SK-N-MC (cell line): ENCODE results near the gene NOXA1.

Experiments used
- DNase-seq: peaks from one replicate; pipeline ENCODE4 v3.0.0-alpha.2; 2011; ENCODE audit warnings: low read depth, low spot score
- H3K27ac ChIP-seq: fragments of 200-600 bp; sonication (generic); 2 replicates; pipeline ENCODE4 v1.5.1; 2016; ENCODE audit warnings: mixed run types
- H3K36me3 ChIP-seq: fragments of 200-600 bp; sonication (generic); 2 replicates; pipeline ENCODE4 v1.6.1; 2017; ENCODE audit warnings: antibody characterized with exemption, low read length, mixed read lengths; ENCODE audit not compliant: insufficient read depth
- H3K4me3 ChIP-seq: fragments of 200-600 bp; sonication (generic); 2 replicates; pipeline ENCODE4 v1.5.1; 2016
- H3K9ac ChIP-seq: fragments of 200-600 bp; sonication (generic); 2 replicates; pipeline ENCODE4 v1.8.0; 2017; ENCODE audit warnings: mixed run types, mixed read lengths; ENCODE audit not compliant: insufficient read length
- H3K9me3 ChIP-seq: fragments of 200-600 bp; sonication (generic); 2 replicates; pipeline ENCODE4 v1.6.1; 2017; ENCODE audit warnings: low read depth, mild to moderate bottlenecking, antibody characterized with exemption, low read length, moderate library complexity, mixed read lengths
- EZH2 ChIP-seq: fragments of 200-600 bp; sonication (generic); IDR thresholded peaks from one replicate; pipeline ENCODE4 v1.6.1; 2017; ENCODE audit warnings: antibody characterized with exemption
- FOXP2 ChIP-seq: optimal IDR thresholded peaks from 2 replicates; pipeline ENCODE3; 2011; ENCODE audit warnings: mild to moderate bottlenecking, moderate library complexity; ENCODE audit not compliant: insufficient read depth; ENCODE audit errors: extremely low read length, control extremely low read depth
- POLR2AphosphoS5 ChIP-seq: IDR thresholded peaks from 2 replicates; pipeline ENCODE4 v1.6.1; 2012; ENCODE audit warnings: mild to moderate bottlenecking, low read depth, low read length, borderline replicate concordance

Gene NOXA1

GRCh38 chr9:137429974-137430722 lies 7.0 kb downstream of the NOXA1 start:
- Histone ChIP-seq H3K4me3 (no peak overlapping the region), H3K9ac (no peak overlapping the region), H3K27ac (no peak overlapping the region), H3K36me3 (no peaks in the 10 kb centered on the region), H3K9me3 (no peaks in the 10 kb centered on the region)
- no peak for TF ChIP-seq EZH2
- no peak for DNase-seq

DNA sequence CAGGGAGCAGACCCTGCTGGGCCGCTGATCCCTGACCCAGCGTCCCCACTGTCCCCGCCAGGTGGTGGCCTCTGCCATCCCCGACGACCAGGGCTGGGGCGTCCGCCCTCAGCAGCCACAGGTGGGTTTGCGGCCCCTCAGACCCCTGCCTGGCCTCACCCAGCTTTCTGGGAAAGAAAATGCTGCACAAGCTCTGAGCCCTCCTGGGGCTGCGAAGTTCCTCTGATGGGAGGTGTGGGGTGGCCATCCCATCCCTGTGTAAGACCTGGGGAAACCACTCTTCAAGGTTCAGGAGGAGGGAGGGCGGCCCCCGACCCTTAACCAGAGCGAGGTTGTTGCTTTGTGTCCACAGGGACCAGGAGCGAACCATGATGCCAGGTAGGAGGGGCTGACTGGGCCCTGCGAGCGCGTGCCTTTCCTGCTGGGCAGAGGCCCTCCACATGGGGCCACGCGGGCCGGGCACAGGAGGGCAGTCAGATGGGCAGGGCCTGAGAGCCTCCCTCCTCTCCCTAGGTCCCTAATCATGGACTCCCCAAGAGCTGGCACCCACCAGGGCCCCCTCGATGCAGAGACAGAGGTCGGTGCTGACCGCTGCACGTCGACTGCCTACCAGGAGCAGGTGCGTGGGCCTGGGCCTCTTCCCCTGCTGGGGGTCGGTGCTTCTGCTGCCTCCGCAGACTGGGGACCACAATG lies 7.7 kb downstream of the NOXA1 start:
- no peak overlapping the region for H3K4me3 ChIP-seq
- TF ChIP-seq FOXP2, result no peak
- TF ChIP-seq POLR2AphosphoS5, result no peak
- no peak for TF ChIP-seq EZH2

GRCh38 chr9:137431416-137431931 lies 8.3 kb downstream of the NOXA1 start:
- DNase-seq, result no peak
- TF ChIP-seq FOXP2, result no peak
- no peak for TF ChIP-seq EZH2
- TF ChIP-seq POLR2AphosphoS5, result no peak
- no peaks in the 10 kb centered on the region for H3K36me3 ChIP-seq
- H3K9me3 ChIP-seq, result no peaks in the 10 kb centered on the region
- H3K9ac ChIP-seq, result no peak overlapping the region
- no peak overlapping the region for H3K27ac ChIP-seq
- H3K4me3 ChIP-seq, result no peak overlapping the region

More for the DNA sequence above, 7.7 kb downstream of the NOXA1 start:
- Histone ChIP-seq H3K36me3 (no peaks in the 10 kb centered on the region), H3K9ac (no peak overlapping the region), H3K27ac (no peak overlapping the region), H3K9me3 (no peaks in the 10 kb centered on the region)
- DNase-seq, result no peak

GRCh38 chr9:137432687-137433348 lies 9.6 kb downstream of the NOXA1 start:
- Histone ChIP-seq H3K9me3 (no peaks in the 10 kb centered on the region), H3K9ac (no peak overlapping the region), H3K27ac (no peak overlapping the region), H3K36me3 (no peaks in the 10 kb centered on the region), H3K4me3 (no peak overlapping the region)
- DNase-seq, result no peak
- TF ChIP-seq POLR2AphosphoS5, result no peak
- TF ChIP-seq FOXP2, result no peak
- no peak for TF ChIP-seq EZH2

GRCh38 chr9:137433349-137433915 lies 10.2 kb downstream of the NOXA1 start:
- Histone ChIP-seq H3K9ac (no peak overlapping the region), H3K4me3 (no peak overlapping the region), H3K27ac (no peak overlapping the region), H3K9me3 (no peaks in the 10 kb centered on the region), H3K36me3 (no peaks in the 10 kb centered on the region)
- DNase-seq, result no peak
- TF ChIP-seq FOXP2, result no peak
- TF ChIP-seq POLR2AphosphoS5, result no peak
- no peak for TF ChIP-seq EZH2

- no peak for DNase-seq
Measured at GRCh38 chr9:137433916-137434431, 10.8 kb downstream of the NOXA1 start.

GRCh38 chr9:137434498-137435380 lies 11.5 kb downstream of the NOXA1 start:
- TF ChIP-seq EZH2 (no peak), POLR2AphosphoS5 (no peak), FOXP2 (no peak)
- Histone ChIP-seq H3K27ac (no peak overlapping the region), H3K9ac (no peak overlapping the region), H3K9me3 (no peaks in the 10 kb centered on the region), H3K4me3 (no peak overlapping the region), H3K36me3 (no peaks in the 10 kb centered on the region)
- no peak for DNase-seq

More at GRCh38 chr9:137433916-137434431, 10.8 kb downstream of the NOXA1 start:
- no peak overlapping the region for H3K27ac ChIP-seq
- no peak overlapping the region for H3K9ac ChIP-seq
- H3K4me3 ChIP-seq, result no peak overlapping the region
- no peaks in the 10 kb centered on the region for H3K36me3 ChIP-seq
- TF ChIP-seq FOXP2 (no peak), EZH2 (no peak), POLR2AphosphoS5 (no peak)
- H3K9me3 ChIP-seq, result no peaks in the 10 kb centered on the region
